A673 (cell line): ENCODE data around the gene TES. TPM values are rescaled to one million over a fixed set of nuclear protein-coding genes. Genes with fewer than 3 reads are reported as not detected.
"Not testable (repeated sequence)": the region's sequence is repeated elsewhere in the genome, so short reads cannot be mapped to it uniquely, and the experiment has no call there.

ENCODE experiments used
- BruUV-seq: library from RNA; stranded (reverse); fragments of 400-500 nt; replicated peaks from 2 replicates; lab custom pipeline; 2021; lab: Mats Ljungman, UMichigan
- CTCF ChIA-PET: fragments of 300-600 bp; sonication (Branson Sonifier 250); formaldehyde crosslinking; loops from one replicate; lab custom pipeline; 2022; ENCODE audit warnings: antibody characterized with exemption; lab: Charles Lee
- POLR2A ChIA-PET: fragments of 300-600 bp; sonication (Branson Sonifier 250); formaldehyde crosslinking; loops from one replicate; lab custom pipeline; 2022; ENCODE audit warnings: antibody characterized with exemption; ENCODE audit not compliant: low non-redundant PET; lab: Charles Lee
- DNase-seq: peaks from one replicate; pipeline ENCODE4 v3.0.0-alpha.2; 2015; ENCODE audit warnings: low spot score
- H3K27ac ChIP-seq: fragments of 200-600 bp; sonication (generic); 2 replicates; pipeline ENCODE4 v1.5.1; 2016; ENCODE audit warnings: mixed run types, low read depth, mild to moderate bottlenecking, mixed read lengths, antibody characterized with exemption, low read length; ENCODE audit not compliant: poor library complexity, severe bottlenecking
- H3K27me3 ChIP-seq: fragments of 200-600 bp; sonication (generic); replicated peaks from 2 replicates; pipeline ENCODE4 v1.6.1; 2017; ENCODE audit warnings: mixed run types, low read depth, mild to moderate bottlenecking, mixed read lengths, antibody characterized with exemption, low read length; ENCODE audit not compliant: insufficient read depth, poor library complexity
- H3K36me3 ChIP-seq: fragments of 200-600 bp; sonication (generic); 2 replicates; pipeline ENCODE4 v1.6.1; 2016; ENCODE audit warnings: mixed run types, mild to moderate bottlenecking, mixed read lengths, antibody characterized with exemption, low read length; ENCODE audit not compliant: insufficient read depth, poor library complexity, severe bottlenecking
- H3K4me1 ChIP-seq: fragments of 200-600 bp; sonication (generic); 2 replicates; pipeline ENCODE4 v1.6.1; 2017; ENCODE audit warnings: mixed run types, mild to moderate bottlenecking, mixed read lengths, antibody characterized with exemption, low read length; ENCODE audit not compliant: insufficient read depth, poor library complexity, severe bottlenecking
- H3K4me3 ChIP-seq: fragments of 200-600 bp; sonication (generic); 2 replicates; pipeline ENCODE4 v1.5.1; 2016; ENCODE audit warnings: low read depth, mixed run types, mild to moderate bottlenecking, mixed read lengths, low read length; ENCODE audit not compliant: poor library complexity, severe bottlenecking
- H3K9me3 ChIP-seq: fragments of 200-600 bp; sonication (generic); 2 replicates; pipeline ENCODE4 v1.6.1; 2016; ENCODE audit warnings: mixed run types, low read depth, mild to moderate bottlenecking, mixed read lengths, antibody characterized with exemption, low read length; ENCODE audit not compliant: poor library complexity, severe bottlenecking
- EZH2 ChIP-seq: fragments of 200-600 bp; sonication (generic); IDR thresholded peaks from 2 replicates; pipeline ENCODE4 v1.6.1; 2017; ENCODE audit warnings: borderline replicate concordance, low read depth, mild to moderate bottlenecking, mixed read lengths, antibody characterized with exemption, low read length; ENCODE audit not compliant: poor library complexity, severe bottlenecking
- intact Hi-C: fragments of 100-400 bp; cut with micrococcal nuclease; formaldehyde crosslinking; loops from one replicate; pipeline ENCODE4 v1.10.0; 2022; ENCODE audit not compliant: unreplicated experiment
- total RNA-seq: library from RNA; stranded (reverse); gene quantifications from 2 replicates; pipeline ENCODE4 v1.2.3, GENCODE V29; 2021
- TF ChIP-seq, protein P1 (sequence below): fragments of 300-800, 200-600 bp; sonication (generic); conservative IDR thresholded peaks from 2 replicates; pipeline ENCODE4 v1.5.1; 2017; ENCODE audit warnings: low read depth, mild to moderate bottlenecking, antibody characterized with exemption, low read length, moderate library complexity, mixed read lengths

Gene TES
- total RNA-seq, 1 experiment from 2014 or later = 121 TPM

DNA sequence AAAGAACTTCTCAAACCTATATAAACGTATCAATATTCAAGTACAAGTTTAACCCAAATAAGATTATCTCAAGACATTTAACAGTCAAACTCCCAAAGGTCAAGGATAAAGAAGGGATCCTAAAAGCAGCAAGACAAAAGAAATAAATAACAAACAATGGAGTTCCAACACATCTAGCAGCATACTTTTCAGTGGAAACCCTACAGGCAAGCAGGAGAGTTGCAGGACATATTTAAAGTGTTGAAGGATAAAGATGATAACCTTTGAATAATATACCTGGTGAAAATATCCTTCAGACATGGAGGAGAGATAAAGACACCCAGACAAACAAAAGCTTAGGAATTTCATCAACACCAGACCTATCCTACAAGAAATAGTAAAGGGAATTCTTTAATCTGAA lies 82.8 kb downstream of the TES start:
- Histone ChIP-seq H3K9me3 (peaks cover 31% of the 10 kb centered on the region), H3K4me1 (peaks cover 2% of the 10 kb centered on the region), H3K27ac (no peak overlapping the region), H3K4me3 (no peak overlapping the region), H3K36me3 (peaks cover 9% of the 10 kb centered on the region), H3K27me3 (no peaks in the 10 kb centered on the region)
- DNase-seq = no peak
- intact Hi-C loops = no loop called here
- no TSS peak for BruUV-seq
- CTCF ChIA-PET = no interaction called here
- TF ChIP-seq, protein P1, sequence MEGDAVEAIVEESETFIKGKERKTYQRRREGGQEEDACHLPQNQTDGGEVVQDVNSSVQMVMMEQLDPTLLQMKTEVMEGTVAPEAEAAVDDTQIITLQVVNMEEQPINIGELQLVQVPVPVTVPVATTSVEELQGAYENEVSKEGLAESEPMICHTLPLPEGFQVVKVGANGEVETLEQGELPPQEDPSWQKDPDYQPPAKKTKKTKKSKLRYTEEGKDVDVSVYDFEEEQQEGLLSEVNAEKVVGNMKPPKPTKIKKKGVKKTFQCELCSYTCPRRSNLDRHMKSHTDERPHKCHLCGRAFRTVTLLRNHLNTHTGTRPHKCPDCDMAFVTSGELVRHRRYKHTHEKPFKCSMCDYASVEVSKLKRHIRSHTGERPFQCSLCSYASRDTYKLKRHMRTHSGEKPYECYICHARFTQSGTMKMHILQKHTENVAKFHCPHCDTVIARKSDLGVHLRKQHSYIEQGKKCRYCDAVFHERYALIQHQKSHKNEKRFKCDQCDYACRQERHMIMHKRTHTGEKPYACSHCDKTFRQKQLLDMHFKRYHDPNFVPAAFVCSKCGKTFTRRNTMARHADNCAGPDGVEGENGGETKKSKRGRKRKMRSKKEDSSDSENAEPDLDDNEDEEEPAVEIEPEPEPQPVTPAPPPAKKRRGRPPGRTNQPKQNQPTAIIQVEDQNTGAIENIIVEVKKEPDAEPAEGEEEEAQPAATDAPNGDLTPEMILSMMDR = 0 out of 2 replicates have a peak, but pooled peaks have one; percentile 18
- no peak for TF ChIP-seq EZH2
- POLR2A ChIA-PET = interaction anchor here (0.6 kb wide), 1 partner anchor 191 kb away, joined by 3 read pairs; no protein-coding TSS in a partner anchor

DNA sequence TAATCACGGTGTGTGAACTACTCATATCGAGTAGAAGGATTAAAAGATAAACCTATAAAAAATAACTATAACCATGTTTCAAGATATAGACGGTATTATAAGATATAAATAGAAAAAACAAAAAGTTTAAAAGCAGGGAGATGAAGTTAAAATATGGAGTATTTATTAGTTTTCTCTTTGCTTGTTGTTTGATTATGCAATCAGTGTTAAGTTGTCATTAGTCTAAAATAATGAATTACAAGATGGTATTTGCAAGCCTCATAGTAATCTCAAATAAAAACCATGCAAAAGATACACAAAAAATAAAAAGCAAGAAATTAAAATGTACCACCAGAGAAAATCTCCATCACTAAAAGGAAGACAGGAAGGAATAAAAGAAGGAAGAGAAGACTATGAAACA lies 83.3 kb downstream of the TES start:
- CTCF ChIA-PET = no interaction called here
- DNase-seq = no peak
- no TSS peak for BruUV-seq

DNA sequence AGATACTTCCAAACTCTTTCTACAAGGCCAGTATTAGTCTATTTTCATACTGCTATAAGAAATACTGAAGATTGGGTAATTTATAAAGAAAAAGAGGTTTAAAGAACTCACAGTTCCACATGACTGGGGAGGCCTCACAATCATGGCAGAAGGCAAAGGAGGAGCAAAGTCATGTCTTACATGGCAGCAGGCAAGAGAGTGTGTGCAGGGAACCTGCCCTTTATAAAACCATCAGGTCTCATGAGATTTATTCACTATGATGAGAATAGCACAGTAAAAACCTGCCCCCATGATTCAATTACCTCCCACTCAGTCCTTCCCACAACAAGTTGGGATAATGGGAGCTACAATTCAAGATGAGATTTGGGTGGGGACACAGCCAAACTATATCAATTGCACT lies 85.6 kb downstream of the TES start:
- H3K4me3 ChIP-seq, H3K27me3 ChIP-seq, CTCF ChIA-PET, H3K36me3 ChIP-seq, H3K27ac ChIP-seq, DNase-seq, BruUV-seq, intact Hi-C loops: not testable (repeated sequence)
- POLR2A ChIA-PET = interaction anchor here (0.6 kb wide), 1 partner anchor 44 kb away, joined by 4 read pairs; no protein-coding TSS in a partner anchor
- Histone ChIP-seq H3K4me1 (peaks cover 14% of the 10 kb centered on the region), H3K9me3 (peaks cover 31% of the 10 kb centered on the region)

More for the DNA sequence above, 83.3 kb downstream of the TES start:
- TF ChIP-seq EZH2 = no peak
- TF ChIP-seq, protein P1 = no peak
- H3K4me3 ChIP-seq = no peak overlapping the region
- no peaks in the 10 kb centered on the region for H3K27me3 ChIP-seq
- H3K27ac ChIP-seq = no peak overlapping the region
- peaks cover 9% of the 10 kb centered on the region for H3K36me3 ChIP-seq
- H3K4me1 ChIP-seq = no peaks in the 10 kb centered on the region
- H3K9me3 ChIP-seq = peaks cover 31% of the 10 kb centered on the region
- POLR2A ChIA-PET = no interaction called here
- intact Hi-C loops = no loop called here

DNA sequence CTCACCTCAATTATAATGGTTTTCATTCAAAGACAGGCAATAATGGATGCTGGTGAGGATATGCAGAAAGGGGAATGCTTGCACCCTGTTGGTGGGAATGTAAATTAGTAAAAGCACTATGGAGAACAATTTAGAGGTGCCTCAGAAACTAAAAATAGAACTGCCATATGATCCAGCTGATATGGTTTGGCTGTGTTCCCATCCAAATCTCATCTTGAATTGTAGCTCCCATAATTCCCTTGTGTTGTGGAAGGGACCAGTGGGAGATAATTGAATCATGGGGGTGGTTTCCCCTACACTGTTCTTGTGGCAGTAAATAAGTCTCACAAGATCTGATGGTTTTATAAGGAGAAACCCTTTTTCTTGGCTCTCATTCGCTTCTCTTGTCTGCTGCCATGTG lies 87.7 kb downstream of the TES start:
- Histone ChIP-seq H3K4me1 (peaks cover 14% of the 10 kb centered on the region), H3K27ac (no peak overlapping the region), H3K36me3 (peaks cover 9% of the 10 kb centered on the region), H3K9me3 (peaks cover 28% of the 10 kb centered on the region), H3K4me3 (no peak overlapping the region), H3K27me3 (no peaks in the 10 kb centered on the region)
- intact Hi-C loops = no loop called here
- no peak for TF ChIP-seq EZH2
- TF ChIP-seq, protein P1 = no peak
- ChIA-PET POLR2A (no interaction called here), CTCF (no interaction called here)
- BruUV-seq = no TSS peak
- no peak for DNase-seq
